ENCODE results near the gene TMLHE. TPM values are rescaled to one million over a fixed set of nuclear protein-coding genes. Genes with fewer than 3 reads are reported as not detected.
"Not testable (repeated sequence)": the region's sequence is repeated elsewhere in the genome, so short reads cannot be mapped to it uniquely, and the experiment has no call there.

TMLHE gene
- 22.4 TPM for total RNA-seq

- H3K27me3 ChIP-seq (ENCODE audit: control insufficient read depth in 3 of 3, insufficient read depth in 3 of 3, low read length in 3 of 3), result no peaks in the 10 kb centered on the region
- H3K27ac ChIP-seq (ENCODE audit: low read depth, low read length), result peak within 1 kb of the TSS; percentile 87
- peaks cover 0 to 4% (median 0%) of the 10 kb centered on the region in 3 donors for H3K4me1 ChIP-seq (ENCODE audit: control insufficient read depth in 3 of 3, insufficient read depth in 3 of 3, low read length in 3 of 3)
- H3K36me3 ChIP-seq (ENCODE audit: control insufficient read depth in 3 of 3, insufficient read depth in 3 of 3, low read length in 3 of 3), result no peaks in the 10 kb centered on the region
- peak within 1 kb of the TSS; percentile 83 to 94 (median 93) for H3K9ac ChIP-seq (ENCODE audit: low read depth in 1 of 3, low read length in 3 of 3)
- H3K9me3 ChIP-seq (ENCODE audit: control insufficient read depth in 3 of 3, low read length in 3 of 3), result no peaks in the 10 kb centered on the region
- H3K4me3 ChIP-seq (ENCODE audit: low read length in 3 of 3), result peak within 1 kb of the TSS; percentile 76 to 86 (median 84)
These were observed at the start of gene TMLHE, which contains the start of gene SPRY3 for GRCh38 chrX:155612312-155613224. TMLHE (minus strand) TSS chrX:155612952; CDS start chrX:155545276, 67,676 bp downstream. SPRY3 (plus strand) TSS chrX:155612586.

- H3K36me3 ChIP-seq (ENCODE audit: control insufficient read depth in 3 of 3, insufficient read depth in 3 of 3, low read length in 3 of 3), result no peaks in the 10 kb centered on the region
- H3K4me1 ChIP-seq (ENCODE audit: control insufficient read depth in 3 of 3, insufficient read depth in 3 of 3, low read length in 3 of 3), result no peaks in the 10 kb centered on the region
These were observed 49.5 kb upstream of the TMLHE start for GRCh38 chrX:155662282-155662681.

GRCh38 chrX:155645180-155645579, 32.4 kb upstream of the TMLHE start:
- H3K4me3 ChIP-seq (ENCODE audit: low read length in 3 of 3), result no peak overlapping the region
- H3K27me3 ChIP-seq (ENCODE audit: control insufficient read depth in 3 of 3, insufficient read depth in 3 of 3, low read length in 3 of 3), result no peaks in the 10 kb centered on the region
- no peak overlapping the region for H3K9ac ChIP-seq (ENCODE audit: low read depth in 1 of 3, low read length in 3 of 3)
- H3K27ac ChIP-seq (ENCODE audit: low read depth, low read length), result no peak overlapping the region
- no peaks in the 10 kb centered on the region for H3K4me1 ChIP-seq (ENCODE audit: control insufficient read depth in 3 of 3, insufficient read depth in 3 of 3, low read length in 3 of 3)
- no peaks in the 10 kb centered on the region for H3K9me3 ChIP-seq (ENCODE audit: control insufficient read depth in 3 of 3, low read length in 3 of 3)
- no peaks in the 10 kb centered on the region for H3K36me3 ChIP-seq (ENCODE audit: control insufficient read depth in 3 of 3, insufficient read depth in 3 of 3, low read length in 3 of 3)

More at GRCh38 chrX:155662282-155662681, 49.5 kb upstream of the TMLHE start:
- Histone ChIP-seq H3K27ac (ENCODE audit: low read depth, low read length) (no peak overlapping the region), H3K9ac (ENCODE audit: low read depth in 1 of 3, low read length in 3 of 3) (no peak overlapping the region), H3K9me3 (ENCODE audit: control insufficient read depth in 3 of 3, low read length in 3 of 3) (no peaks in the 10 kb centered on the region), H3K4me3 (ENCODE audit: low read length in 3 of 3) (no peak overlapping the region), H3K27me3 (ENCODE audit: control insufficient read depth in 3 of 3, insufficient read depth in 3 of 3, low read length in 3 of 3) (no peaks in the 10 kb centered on the region)

- H3K27ac ChIP-seq (ENCODE audit: low read depth, low read length), result no peak overlapping the region
- no peaks in the 10 kb centered on the region for H3K36me3 ChIP-seq (ENCODE audit: control insufficient read depth in 3 of 3, insufficient read depth in 3 of 3, low read length in 3 of 3)
- no peaks in the 10 kb centered on the region for H3K9me3 ChIP-seq (ENCODE audit: control insufficient read depth in 3 of 3, low read length in 3 of 3)
- H3K4me1 ChIP-seq (ENCODE audit: control insufficient read depth in 3 of 3, insufficient read depth in 3 of 3, low read length in 3 of 3), result no peaks in the 10 kb centered on the region
- H3K9ac ChIP-seq (ENCODE audit: low read depth in 1 of 3, low read length in 3 of 3), result no peak overlapping the region
- no peaks in the 10 kb centered on the region for H3K27me3 ChIP-seq (ENCODE audit: control insufficient read depth in 3 of 3, insufficient read depth in 3 of 3, low read length in 3 of 3)
- no peak overlapping the region for H3K4me3 ChIP-seq (ENCODE audit: low read length in 3 of 3)
These were observed 30.5 kb upstream of the TMLHE start for GRCh38 chrX:155643240-155643639.

GRCh38 chrX:155641371-155641770, 28.6 kb upstream of the TMLHE start:
- not testable (repeated sequence) for H3K9me3 ChIP-seq (ENCODE audit: control insufficient read depth in 3 of 3, low read length in 3 of 3); H3K27ac ChIP-seq (ENCODE audit: low read depth, low read length); H3K27me3 ChIP-seq (ENCODE audit: control insufficient read depth in 3 of 3, insufficient read depth in 3 of 3, low read length in 3 of 3); H3K4me1 ChIP-seq (ENCODE audit: control insufficient read depth in 3 of 3, insufficient read depth in 3 of 3, low read length in 3 of 3); H3K36me3 ChIP-seq (ENCODE audit: control insufficient read depth in 3 of 3, insufficient read depth in 3 of 3, low read length in 3 of 3); H3K9ac ChIP-seq (ENCODE audit: low read depth in 1 of 3, low read length in 3 of 3)
- H3K4me3 ChIP-seq (ENCODE audit: low read length in 3 of 3), result peak overlapping the region in 1 of 3 donors; percentile 15

- no peaks in the 10 kb centered on the region for H3K9me3 ChIP-seq (ENCODE audit: control insufficient read depth in 3 of 3, low read length in 3 of 3)
- H3K4me1 ChIP-seq (ENCODE audit: control insufficient read depth in 3 of 3, insufficient read depth in 3 of 3, low read length in 3 of 3), result no peaks in the 10 kb centered on the region
- H3K36me3 ChIP-seq (ENCODE audit: control insufficient read depth in 3 of 3, insufficient read depth in 3 of 3, low read length in 3 of 3), result no peaks in the 10 kb centered on the region
- H3K27me3 ChIP-seq (ENCODE audit: control insufficient read depth in 3 of 3, insufficient read depth in 3 of 3, low read length in 3 of 3), result no peaks in the 10 kb centered on the region
- H3K9ac ChIP-seq (ENCODE audit: low read depth in 1 of 3, low read length in 3 of 3), result no peak overlapping the region
- no peak overlapping the region for H3K4me3 ChIP-seq (ENCODE audit: low read length in 3 of 3)
- no peak overlapping the region for H3K27ac ChIP-seq (ENCODE audit: low read depth, low read length)
These were observed 25.0 kb upstream of the TMLHE start for GRCh38 chrX:155637714-155638113.

GRCh38 chrX:155635019-155635418, 22.3 kb upstream of the TMLHE start:
- not testable (repeated sequence) for H3K4me3 ChIP-seq (ENCODE audit: low read length in 3 of 3); H3K4me1 ChIP-seq (ENCODE audit: control insufficient read depth in 3 of 3, insufficient read depth in 3 of 3, low read length in 3 of 3); H3K9me3 ChIP-seq (ENCODE audit: control insufficient read depth in 3 of 3, low read length in 3 of 3); H3K9ac ChIP-seq (ENCODE audit: low read depth in 1 of 3, low read length in 3 of 3); H3K36me3 ChIP-seq (ENCODE audit: control insufficient read depth in 3 of 3, insufficient read depth in 3 of 3, low read length in 3 of 3); H3K27ac ChIP-seq (ENCODE audit: low read depth, low read length); H3K27me3 ChIP-seq (ENCODE audit: control insufficient read depth in 3 of 3, insufficient read depth in 3 of 3, low read length in 3 of 3)

GRCh38 chrX:155632431-155633100, 19.8 kb upstream of the TMLHE start:
- H3K4me1 ChIP-seq (ENCODE audit: control insufficient read depth in 3 of 3, insufficient read depth in 3 of 3, low read length in 3 of 3), result no peaks in the 10 kb centered on the region
- no peaks in the 10 kb centered on the region for H3K27me3 ChIP-seq (ENCODE audit: control insufficient read depth in 3 of 3, insufficient read depth in 3 of 3, low read length in 3 of 3)
- no peak overlapping the region for H3K27ac ChIP-seq (ENCODE audit: low read depth, low read length)
- H3K4me3 ChIP-seq (ENCODE audit: low read length in 3 of 3), result peak overlapping the region in 1 of 3 donors; percentile 30
- peaks cover 0 to 2% (median 0%) of the 10 kb centered on the region in 3 donors for H3K9me3 ChIP-seq (ENCODE audit: control insufficient read depth in 3 of 3, low read length in 3 of 3)
- no peaks in the 10 kb centered on the region for H3K36me3 ChIP-seq (ENCODE audit: control insufficient read depth in 3 of 3, insufficient read depth in 3 of 3, low read length in 3 of 3)
- H3K9ac ChIP-seq (ENCODE audit: low read depth in 1 of 3, low read length in 3 of 3), result no peak overlapping the region

GRCh38 chrX:155620110-155620509, 7.4 kb upstream of the TMLHE start:
- H3K27me3 ChIP-seq (ENCODE audit: control insufficient read depth in 3 of 3, insufficient read depth in 3 of 3, low read length in 3 of 3); H3K9me3 ChIP-seq (ENCODE audit: control insufficient read depth in 3 of 3, low read length in 3 of 3); H3K4me1 ChIP-seq (ENCODE audit: control insufficient read depth in 3 of 3, insufficient read depth in 3 of 3, low read length in 3 of 3); H3K27ac ChIP-seq (ENCODE audit: low read depth, low read length); H3K9ac ChIP-seq (ENCODE audit: low read depth in 1 of 3, low read length in 3 of 3); H3K4me3 ChIP-seq (ENCODE audit: low read length in 3 of 3); H3K36me3 ChIP-seq (ENCODE audit: control insufficient read depth in 3 of 3, insufficient read depth in 3 of 3, low read length in 3 of 3): not testable (repeated sequence)

GRCh38 chrX:155615938-155616337, 3.2 kb upstream of the TMLHE start:
- H3K36me3 ChIP-seq (ENCODE audit: control insufficient read depth in 3 of 3, insufficient read depth in 3 of 3, low read length in 3 of 3), result no peaks in the 10 kb centered on the region
- no peak overlapping the region for H3K27ac ChIP-seq (ENCODE audit: low read depth, low read length)
- H3K9me3 ChIP-seq (ENCODE audit: control insufficient read depth in 3 of 3, low read length in 3 of 3), result no peaks in the 10 kb centered on the region
- H3K4me1 ChIP-seq (ENCODE audit: control insufficient read depth in 3 of 3, insufficient read depth in 3 of 3, low read length in 3 of 3), result peaks cover 0 to 4% (median 0%) of the 10 kb centered on the region in 3 donors
- no peak overlapping the region for H3K4me3 ChIP-seq (ENCODE audit: low read length in 3 of 3)
- no peaks in the 10 kb centered on the region for H3K27me3 ChIP-seq (ENCODE audit: control insufficient read depth in 3 of 3, insufficient read depth in 3 of 3, low read length in 3 of 3)
- no peak overlapping the region for H3K9ac ChIP-seq (ENCODE audit: low read depth in 1 of 3, low read length in 3 of 3)

Data from skeletal muscle tissue (tissue), 4 donors.